Regular cardiac myocyte (primary cell): ENCODE results near the gene SPIN4. TPM values are rescaled to one million over a fixed set of nuclear protein-coding genes. Genes with fewer than 3 reads are reported as not detected.

ENCODE experiments used
- total RNA-seq: library from RNA; depleted of rRNA; stranded (reverse); fragments of >200 nt; gene quantifications from 2 replicates; pipeline ENCODE4 v1.2.3, GENCODE V29; 2014

The SPIN4 gene
- total RNA-seq = 2.5 and 8.4 TPM in 2 replicates

GRCh38 chrX:63350941-63351616 lies at the start of gene SPIN4:
Gene SPIN4 (minus strand): TSS chrX:63351332. CDS start chrX:63350819, 513 bp downstream.

